GM19023 (cell line): ENCODE results near the gene DZANK1.
"Not testable (repeated sequence)": the region's sequence is repeated elsewhere in the genome, so short reads cannot be mapped to it uniquely, and the experiment has no call there.

Experiments
- ATAC-seq: cut with Tn5 transposase; IDR thresholded peaks from one replicate; pipeline ENCODE4 v1.9.1; 2021; ENCODE audit warnings: mild to moderate bottlenecking, moderate library complexity; ENCODE audit not compliant: unreplicated experiment

DZANK1 gene

DNA sequence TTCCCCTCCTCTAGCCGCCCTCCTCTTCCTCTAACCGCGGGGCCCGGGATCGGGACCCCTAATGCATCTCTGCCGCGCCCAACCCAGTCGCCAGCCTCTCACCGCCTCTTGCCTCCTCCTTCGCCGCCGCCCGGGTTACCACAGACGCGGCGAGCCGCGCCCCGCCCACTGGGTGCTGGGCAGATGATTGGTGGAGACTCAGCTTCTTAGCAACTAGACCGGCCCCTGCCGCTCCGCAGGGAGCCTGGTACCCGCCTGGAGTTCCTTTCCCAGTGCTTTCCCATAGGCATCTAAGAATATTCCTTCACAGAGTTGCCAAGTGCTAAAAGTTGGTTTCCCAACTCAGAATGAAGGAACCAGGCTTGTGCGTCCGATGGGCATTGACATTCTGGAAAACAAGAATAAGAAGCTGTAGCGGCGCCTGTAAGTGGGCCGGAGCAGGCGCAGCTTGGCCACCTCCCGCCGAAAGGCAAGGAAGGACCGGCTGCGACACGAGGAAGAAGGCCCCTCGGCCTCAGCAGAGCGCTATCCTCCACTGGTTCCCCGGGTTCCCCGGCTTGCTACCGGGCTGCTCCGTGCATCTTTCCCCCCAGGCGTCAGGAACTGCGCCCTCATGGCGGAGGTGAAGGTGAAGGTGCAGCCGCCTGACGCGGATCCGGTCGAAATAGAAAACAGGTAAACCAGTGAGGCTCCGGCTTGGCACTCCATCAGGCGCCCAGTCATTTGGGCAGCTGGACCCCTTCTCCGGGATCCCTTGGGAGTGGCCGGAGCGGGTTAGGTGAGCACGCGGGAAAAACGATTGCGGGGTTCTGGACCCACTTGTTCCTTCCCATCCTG, at the start of gene DZANK1, which contains the start of gene POLR3F:
Gene DZANK1 (minus strand): TSS at position 137 of the 837 bp plus-strand sequence. CDS start 1,672 bp downstream, outside the sequence.
Gene POLR3F (plus strand): TSS at position 497 of the 837 bp plus-strand sequence. CDS start 117 bp downstream, at position 614.
- peak; percentile 99 for ATAC-seq

DNA sequence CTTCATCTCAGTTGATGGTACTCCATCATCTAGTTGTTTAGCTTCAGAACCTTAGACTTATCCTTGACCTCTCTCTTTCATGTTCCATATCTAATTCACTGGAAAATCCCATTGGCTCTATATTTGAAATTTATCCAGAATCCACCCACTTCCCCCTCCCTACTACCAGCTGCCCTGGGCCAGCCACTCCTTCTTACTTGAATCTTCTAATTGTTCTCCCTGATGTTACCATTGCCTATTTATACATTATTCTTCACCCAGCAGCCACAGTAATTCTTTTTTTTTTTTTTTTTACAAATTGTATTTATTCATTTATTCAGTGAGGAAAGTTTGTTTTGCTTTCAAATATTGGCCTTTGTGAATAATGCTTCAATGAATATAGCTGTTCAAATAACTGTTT, 49.1 kb upstream of the DZANK1 start:
- ATAC-seq = no peak

DNA sequence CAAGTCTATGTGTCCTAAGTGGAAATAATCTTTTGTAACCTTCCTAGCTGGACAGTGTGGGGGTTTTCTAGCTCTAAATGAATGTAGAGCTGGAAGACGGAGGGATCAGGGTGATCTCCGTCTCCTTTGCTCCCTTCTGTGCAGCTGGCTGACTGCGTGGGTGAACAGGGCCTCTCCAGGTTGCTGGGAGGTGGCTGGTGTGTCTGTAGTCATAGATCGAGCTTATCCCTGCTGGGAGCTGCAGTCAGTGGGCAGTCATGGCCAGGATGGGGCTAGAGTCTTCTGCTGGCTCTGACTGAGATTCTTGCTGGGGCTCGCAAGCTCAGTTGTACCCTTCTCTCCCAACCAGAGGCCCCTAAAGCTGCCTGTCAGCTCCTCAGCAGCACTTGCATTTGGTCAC, 47.3 kb upstream of the DZANK1 start:
- no peak for ATAC-seq

DNA sequence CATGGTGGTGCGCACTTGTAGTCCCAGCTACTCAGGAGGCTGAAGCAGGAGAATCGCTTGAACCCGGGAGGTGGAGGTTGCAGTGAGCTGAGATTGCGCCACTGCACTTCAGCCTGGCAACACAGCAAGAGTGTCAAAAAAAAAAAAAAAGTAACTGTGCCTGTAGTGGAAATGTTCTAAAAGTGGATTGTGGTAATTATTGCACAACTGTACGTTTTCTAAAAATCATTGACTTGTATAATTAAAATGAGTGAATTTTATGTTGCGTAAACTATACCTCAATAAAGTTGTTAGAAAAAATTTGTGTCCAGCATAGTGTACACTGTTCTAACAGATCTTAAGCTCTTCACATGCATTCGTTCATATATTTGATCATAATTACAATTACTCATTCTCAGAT, 46.4 kb upstream of the DZANK1 start:
- ATAC-seq = no peak

- no peak for ATAC-seq
Measured at GRCh38 chr20:18511571-18511970, 44.7 kb upstream of the DZANK1 start.

GRCh38 chr20:18507218-18508191, 40.7 kb upstream of the DZANK1 start, which contains the start of gene SEC23B:
SEC23B (plus strand) TSS chr20:18507940; CDS start chr20:18510836, 2,896 bp downstream.
- ATAC-seq = peak; percentile 95

DNA sequence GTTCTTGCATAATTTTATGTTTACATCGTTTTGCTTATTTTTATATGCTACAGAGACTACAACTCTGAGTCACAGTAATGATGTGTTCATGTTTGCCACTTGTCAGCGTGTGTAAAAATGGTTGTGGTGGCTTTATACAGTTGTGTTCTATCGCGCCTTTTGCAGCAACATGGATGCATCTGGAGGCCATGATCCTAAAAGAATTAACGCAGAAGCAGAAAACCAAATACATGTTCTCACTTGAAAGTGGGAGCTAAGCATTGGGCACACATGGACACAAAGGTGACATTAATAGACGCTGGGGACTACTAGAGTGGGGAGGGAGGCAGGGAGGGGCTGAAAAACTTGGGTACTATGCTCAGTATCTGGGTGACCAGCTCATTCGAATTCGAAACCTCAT, 39.9 kb upstream of the DZANK1 start:
- ATAC-seq = no peak

GRCh38 chr20:18504479-18505060, 37.7 kb upstream of the DZANK1 start:
- ATAC-seq = no peak

DNA sequence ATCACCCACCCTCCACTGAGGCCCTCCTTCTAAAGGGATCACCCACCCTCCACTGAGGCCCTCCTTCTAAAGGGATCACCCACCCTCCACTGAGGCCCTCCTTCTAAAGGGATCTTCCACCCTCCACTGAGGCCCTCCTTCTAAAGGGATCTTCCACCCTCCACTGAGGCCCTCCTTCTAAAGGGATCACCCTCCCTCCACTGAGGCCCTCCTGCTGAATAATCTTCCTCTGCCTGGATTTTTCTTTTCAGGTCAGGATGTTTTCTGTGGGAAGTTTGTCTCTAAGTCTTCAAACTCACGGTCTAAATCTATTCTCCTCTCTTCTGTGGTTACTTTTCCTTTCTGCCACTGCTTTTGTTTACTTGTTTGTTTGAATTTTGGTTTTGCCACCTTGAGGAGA, 34.8 kb upstream of the DZANK1 start:
- not testable (repeated sequence) for ATAC-seq

GRCh38 chr20:18497603-18498002, 30.8 kb upstream of the DZANK1 start:
- ATAC-seq = no peak

- ATAC-seq = peak; percentile 97
Measured at GRCh38 chr20:18496740-18497592, 30.1 kb upstream of the DZANK1 start, which contains the start of gene RBBP9. RBBP9 (minus strand) TSS chr20:18497225; CDS start chr20:18497167, 58 bp downstream.

DNA sequence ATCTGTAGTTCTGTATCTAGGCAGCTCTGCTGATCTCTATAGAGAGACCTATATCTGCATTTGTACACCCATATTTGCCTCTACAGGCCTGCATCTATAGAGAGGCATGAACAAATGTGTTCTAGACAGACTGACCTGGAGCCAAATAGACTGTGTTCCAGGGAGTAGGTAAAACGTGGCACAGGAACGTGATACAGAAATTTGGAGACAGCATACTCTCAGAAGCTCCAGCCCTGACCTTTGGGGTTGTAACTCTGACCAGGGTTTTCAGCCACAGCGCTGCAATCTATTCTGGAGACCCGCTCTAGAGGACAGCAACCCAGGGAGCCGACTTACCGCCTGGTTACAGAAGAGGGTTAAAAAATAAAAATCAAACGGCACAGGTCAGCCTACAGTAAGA, 29.2 kb upstream of the DZANK1 start:
- ATAC-seq = no peak

- ATAC-seq = no peak
Measured at GRCh38 chr20:18488301-18488700, 21.5 kb upstream of the DZANK1 start.

DNA sequence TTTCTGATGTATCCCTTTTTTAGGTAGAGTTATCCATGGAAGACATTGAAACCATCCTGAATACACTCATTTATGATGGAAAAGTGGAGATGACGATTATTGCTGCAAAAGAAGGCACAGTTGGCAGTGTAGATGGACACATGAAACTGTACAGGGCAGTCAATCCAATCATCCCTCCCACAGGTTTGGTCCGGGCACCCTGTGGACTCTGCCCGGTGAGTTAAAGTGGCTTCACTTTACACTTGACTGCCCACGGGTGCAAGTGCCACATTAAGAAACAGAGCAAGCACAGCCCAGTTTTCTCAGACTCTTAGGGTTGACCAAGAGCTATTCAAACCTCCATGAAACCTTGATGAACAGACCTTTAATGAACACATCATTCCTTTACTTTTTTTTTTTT, 14.8 kb upstream of the DZANK1 start:
- no peak for ATAC-seq

GRCh38 chr20:18477821-18478220, 11.0 kb upstream of the DZANK1 start:
- no peak for ATAC-seq

- no peak for ATAC-seq
Measured at GRCh38 chr20:18477218-18477617, 10.4 kb upstream of the DZANK1 start.

DNA sequence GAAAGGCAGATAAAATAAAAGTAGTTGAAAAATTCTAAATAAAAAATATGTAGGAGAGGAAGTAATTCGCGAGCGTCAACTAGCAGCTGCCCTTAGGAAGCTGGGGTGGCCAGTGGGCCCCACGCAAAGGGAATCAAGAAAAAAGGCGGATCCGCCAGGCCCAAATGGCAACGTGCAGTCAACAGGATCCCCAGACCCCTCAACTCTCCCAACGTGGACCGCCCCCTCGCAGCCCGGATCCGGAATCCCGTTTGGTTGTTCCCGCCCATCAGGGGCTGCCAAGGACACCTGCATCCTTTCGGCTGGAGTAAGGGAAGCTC, 296 bp downstream of the DZANK1 start:
- ATAC-seq = peak; percentile 46

- ATAC-seq = no peak
Measured at GRCh38 chr20:18465536-18466200, 1.2 kb downstream of the DZANK1 start.

DNA sequence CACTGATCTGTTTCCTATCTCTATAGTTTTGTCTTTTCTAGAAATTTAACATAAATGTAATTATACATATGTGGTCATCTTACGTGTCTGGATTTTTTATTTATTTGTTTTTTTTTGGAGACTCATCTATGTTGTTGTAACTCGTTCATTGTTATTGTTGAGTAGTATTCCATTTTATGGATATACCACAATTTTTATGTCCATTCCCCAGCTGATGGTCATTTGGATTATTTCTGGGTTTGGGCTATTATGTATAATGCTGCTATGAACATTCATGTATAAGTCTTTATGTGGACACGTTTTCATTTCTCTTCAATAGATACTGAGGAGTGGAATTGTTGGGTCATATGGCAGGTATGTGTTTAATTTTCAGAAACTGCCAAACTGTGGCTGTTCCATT, 10.2 kb downstream of the DZANK1 start:
- ATAC-seq = no peak

DNA sequence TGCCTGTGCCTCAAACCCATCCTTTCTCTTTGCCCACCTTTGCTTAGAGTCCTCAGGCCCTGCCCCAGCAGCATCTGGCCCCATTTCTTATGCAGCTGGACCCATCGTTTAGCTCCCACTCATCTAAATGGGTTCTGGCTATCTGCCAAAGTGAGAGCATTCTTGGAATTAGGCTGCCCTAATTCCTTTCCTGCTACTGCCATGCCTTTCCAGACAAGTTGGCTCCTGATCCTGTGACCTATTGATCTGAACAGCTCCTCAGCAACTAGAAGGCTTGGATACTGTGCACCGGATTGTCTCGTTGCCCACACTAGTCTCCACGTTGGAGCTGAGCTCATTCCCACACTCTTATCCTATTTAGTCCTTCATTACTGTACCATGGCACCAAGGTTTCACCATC, 22.9 kb downstream of the DZANK1 start:
- ATAC-seq = no peak
